NCI-H187 (cell line): ENCODE data around the gene SEMA4A.

Experiments
- DNase-seq, 2 experiments: peaks; one replicate each; lab custom pipeline; 2025; lab: John Stamatoyannopoulos, UW

The SEMA4A gene

GRCh38 chr1:156135930-156136871 is 17.2 kb upstream of the SEMA4A start:
- DNase-seq: no peak

- DNase-seq: no peak
Observed at GRCh38 chr1:156136970-156137483, 16.4 kb upstream of the SEMA4A start.

GRCh38 chr1:156138458-156138867 is 14.9 kb upstream of the SEMA4A start:
- no peak for DNase-seq

GRCh38 chr1:156140879-156141707 is 12.3 kb upstream of the SEMA4A start:
- DNase-seq: no peak

GRCh38 chr1:156143765-156144489 is 9.5 kb upstream of the SEMA4A start:
- DNase-seq: no peak

GRCh38 chr1:156144742-156145141 is 8.6 kb upstream of the SEMA4A start:
- DNase-seq: no peak

GRCh38 chr1:156145650-156146019 is 7.8 kb upstream of the SEMA4A start:
- DNase-seq: no peak

GRCh38 chr1:156146020-156146768 is 7.2 kb upstream of the SEMA4A start:
- peak; percentile 54 to 82 for DNase-seq

GRCh38 chr1:156146769-156147405 is 6.5 kb upstream of the SEMA4A start:
- DNase-seq: no peak

GRCh38 chr1:156148216-156148615 is 5.2 kb upstream of the SEMA4A start:
- no peak for DNase-seq

GRCh38 chr1:156149374-156150332 is 3.7 kb upstream of the SEMA4A start:
- no peak for DNase-seq

GRCh38 chr1:156150333-156151011 is 2.9 kb upstream of the SEMA4A start:
- DNase-seq: no peak

- no peak for DNase-seq
Observed at GRCh38 chr1:156151093-156151688, 2.2 kb upstream of the SEMA4A start.

GRCh38 chr1:156152628-156153027 is 757 bp upstream of the SEMA4A start:
- DNase-seq: no peak

- DNase-seq: no peak
Observed at GRCh38 chr1:156154317-156154749, 948 bp downstream of the SEMA4A start.

- no peak for DNase-seq
Observed at GRCh38 chr1:156155756-156156510, 2.5 kb downstream of the SEMA4A start.

GRCh38 chr1:156157506-156157905 is 4.1 kb downstream of the SEMA4A start:
- no peak for DNase-seq

GRCh38 chr1:156157966-156158365 is 4.6 kb downstream of the SEMA4A start:
- DNase-seq: no peak
